Measurements from ENCODE around the gene UBE2L5. TPM values are rescaled to one million over a fixed set of nuclear protein-coding genes. Genes with fewer than 3 reads are reported as not detected.

The UBE2L5 gene
- total and polyA plus RNA-seq, 2 of the 4 experiments (the other 2 are of a cell fraction): 0.18 TPM; not detected in 1

DNA sequence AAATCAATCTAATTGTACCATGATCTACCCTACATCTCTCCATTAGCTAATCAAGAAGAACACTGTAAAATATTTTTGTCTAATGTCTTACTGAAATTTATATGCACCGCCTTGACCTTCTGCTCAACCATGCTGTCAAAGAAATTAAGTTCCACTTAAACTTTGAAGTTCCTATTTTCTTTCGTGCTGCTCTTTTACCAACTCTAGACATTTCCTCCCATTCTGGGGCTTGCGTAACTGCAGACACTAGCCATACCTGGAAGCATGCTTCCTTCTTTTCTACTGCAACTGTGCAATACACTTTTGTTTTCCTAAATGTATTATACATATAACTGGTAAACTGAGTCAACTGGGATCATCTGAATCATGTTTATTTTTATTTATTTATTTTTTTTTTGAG lies 8.5 kb upstream of the UBE2L5 start:
- TF ChIP-seq RCOR1 (IDR thresholded peaks at IDR 0.05; ENCODE audit: insufficient replicate concordance, low read length): no peak
- TF ChIP-seq CEBPB (IDR thresholded peaks at IDR 0.05; ENCODE audit: low read depth, low read length): no peak
- TF ChIP-seq BHLHE40 (IDR thresholded peaks at IDR 0.05; ENCODE audit: low read depth, low read length): no peak
- TF ChIP-seq, protein P1, sequence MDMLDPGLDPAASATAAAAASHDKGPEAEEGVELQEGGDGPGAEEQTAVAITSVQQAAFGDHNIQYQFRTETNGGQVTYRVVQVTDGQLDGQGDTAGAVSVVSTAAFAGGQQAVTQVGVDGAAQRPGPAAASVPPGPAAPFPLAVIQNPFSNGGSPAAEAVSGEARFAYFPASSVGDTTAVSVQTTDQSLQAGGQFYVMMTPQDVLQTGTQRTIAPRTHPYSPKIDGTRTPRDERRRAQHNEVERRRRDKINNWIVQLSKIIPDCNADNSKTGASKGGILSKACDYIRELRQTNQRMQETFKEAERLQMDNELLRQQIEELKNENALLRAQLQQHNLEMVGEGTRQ (IDR thresholded peaks at IDR 0.05; ENCODE audit: low read depth, low read length): no peak
- no peak for TF ChIP-seq SMC3 (IDR thresholded peaks at IDR 0.05; ENCODE audit: low read depth, low read length)
- TF ChIP-seq MAZ (IDR thresholded peaks at IDR 0.05; ENCODE audit: borderline replicate concordance, low read depth, low read length): no peak
- no peak for TF ChIP-seq MAFK (IDR thresholded peaks at IDR 0.05; ENCODE audit: low read depth, low read length)
- no peak for TF ChIP-seq NFE2L2 (IDR thresholded peaks at IDR 0.05; ENCODE audit: low read depth, low read length)
- no peak for TF ChIP-seq POLR2A (IDR thresholded peaks at IDR 0.05; ENCODE audit: low read depth, low read length)
- Histone ChIP-seq H2AK9ac (replicated peaks; ENCODE audit: low read depth, low read length, poor library complexity) (no peak overlapping the region), H4K5ac (ENCODE audit: low read depth, low read length) (no peak overlapping the region), H4K91ac (ENCODE audit: insufficient read depth, low read depth, low read length) (no peak overlapping the region), H3K4me2 (ENCODE audit: low read depth, low read length) (no peak overlapping the region), H3K27me3 (ENCODE audit: control insufficient read depth, insufficient read depth, low read length) (no peaks in the 10 kb centered on the region), H3K9me3 (ENCODE audit: control insufficient read depth, insufficient read depth, low read length) (no peaks in the 10 kb centered on the region), H3K9ac (ENCODE audit: low read depth, low read length) (no peak overlapping the region), H2BK5ac (ENCODE audit: low read depth, low read length, poor library complexity, severe bottlenecking) (no peak overlapping the region), H3K79me1 (ENCODE audit: low read depth in 1 of 2, low read length in 2 of 2) (no peaks in the 10 kb centered on the region), H3K4me3 (ENCODE audit: insufficient read depth, low read depth, low read length) (no peak overlapping the region), H3K27ac (ENCODE audit: insufficient read depth, low read length) (no peak overlapping the region), H3K4me1 (ENCODE audit: control insufficient read depth, insufficient read depth, low read length) (no peaks in the 10 kb centered on the region), H3K18ac (ENCODE audit: low read depth, low read length) (no peak overlapping the region), H2BK120ac (ENCODE audit: low read depth, low read length) (no peak overlapping the region), H2AK5ac (ENCODE audit: low read depth, low read length) (no peak overlapping the region), H3K9me1 (ENCODE audit: insufficient read depth, low read length) (0 out of 2 replicates have a peak, but pooled peaks cover 4% of the 10 kb centered on the region), H4K8ac (ENCODE audit: low read depth in 2 of 2, low read length in 2 of 2) (no peak overlapping the region), H3K36me3 (ENCODE audit: control insufficient read depth, insufficient read depth, low read length) (no peaks in the 10 kb centered on the region), H3K4ac (ENCODE audit: low read depth, low read length) (no peak overlapping the region), H3K23ac (ENCODE audit: low read depth, low read length) (no peak overlapping the region), H3K56ac (ENCODE audit: extremely low read depth, insufficient read depth, low read length) (no peak overlapping the region), H2BK15ac (ENCODE audit: low read depth, low read length) (no peak overlapping the region), H4K20me1 (ENCODE audit: insufficient read depth, low read length) (no peaks in the 10 kb centered on the region), H2BK20ac (ENCODE audit: low read depth, low read length) (no peak overlapping the region), H2AFZ (replicated peaks; ENCODE audit: low read length, poor library complexity) (no peak overlapping the region), H3K14ac (replicated peaks; ENCODE audit: low read depth, low read length) (no peak overlapping the region)
- POLR2A ChIA-PET (ENCODE audit: unreplicated experiment): no interaction called here
- BruUV-seq (replicated peaks): no TSS peak
- DNase-seq: no peak
- WGBS, 2 experiments (ENCODE audit: extremely low coverage in 2 of 2, insufficient read length in 1 of 2): no CpG with 5 or more reads among the region's 3 CpGs
- in situ Hi-C loops (cut with MboI; ENCODE audit: low sequenced_read_pairs) (no loop called here), intact Hi-C loops (cut with micrococcal nuclease) (no loop called here), dilution Hi-C loops (cut with HindIII; ENCODE audit: low sequenced_read_pairs, unreplicated experiment) (no loop called here)
- ATAC-seq (ENCODE audit: low read depth): no peak
- CTCF ChIA-PET: no interaction called here
